ENCODE results near the gene WIPI1. TPM values are rescaled to one million over a fixed set of nuclear protein-coding genes. Genes with fewer than 3 reads are reported as not detected.

Gene WIPI1
- total RNA-seq, 3 donors from 2014 or later (not counting 1 experiment from before 2014, with no cell fraction given): 29.0 to 41.4 (median 32.0) TPM

DNA sequence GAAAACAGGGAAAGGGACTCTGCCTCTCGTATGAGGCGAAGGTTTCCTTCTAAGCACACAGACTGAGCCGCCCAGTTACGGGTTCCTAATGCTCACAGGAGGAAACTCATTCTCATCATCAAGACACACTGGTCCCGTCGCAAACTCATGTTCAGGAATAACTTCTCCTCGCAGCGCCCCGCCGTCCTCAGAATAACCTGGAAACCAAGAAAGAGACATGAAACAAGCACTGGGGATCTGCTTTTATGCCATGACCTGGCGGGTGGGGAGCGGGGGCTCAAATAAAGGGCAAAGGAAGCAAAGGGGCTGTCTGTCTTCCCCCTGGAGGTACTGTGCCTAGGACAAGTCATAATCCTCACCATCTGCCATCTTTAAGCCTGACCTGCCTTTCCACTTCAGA lies 31.3 kb downstream of the WIPI1 start:
- no peaks in the 10 kb centered on the region for H3K27me3 Mint-ChIP-seq (ENCODE audit: low read depth in 2 of 2)
- no peaks in the 10 kb centered on the region for H3K4me1 Mint-ChIP-seq
- TF ChIP-seq CTCF (IDR thresholded peaks at IDR 0.05): no peak
- Histone ChIP-seq H3K36me3 (ENCODE audit: control insufficient read depth, insufficient read depth, low read length) (peaks cover 65% of the 10 kb centered on the region), H3K27ac (ENCODE audit: low read length) (no peak overlapping the region), H3K27me3 (ENCODE audit: control insufficient read depth, insufficient read depth, low read length) (no peaks in the 10 kb centered on the region), H3K4me3 (ENCODE audit: low read length) (no peak overlapping the region), H3K9me3 (ENCODE audit: control insufficient read depth, insufficient read depth, low read length) (no peaks in the 10 kb centered on the region), H3K4me1 (ENCODE audit: control insufficient read depth, insufficient read depth, low read length) (no peaks in the 10 kb centered on the region)
- H3K4me3 Mint-ChIP-seq: no peak overlapping the region
- H3K9me3 Mint-ChIP-seq: no peaks in the 10 kb centered on the region
- intact Hi-C loops (cut with micrococcal nuclease): no loop called here
- peaks cover 10% of the 10 kb centered on the region for H3K36me3 Mint-ChIP-seq
- DNase-seq (no peak), ATAC-seq (no peak)
- 99% methylated on average over 12 of the region's 12 CpGs for WGBS (ENCODE audit: insufficient coverage)
- H3K27ac Mint-ChIP-seq: peak overlapping the region in 1 of 2 donors; percentile 27

DNA sequence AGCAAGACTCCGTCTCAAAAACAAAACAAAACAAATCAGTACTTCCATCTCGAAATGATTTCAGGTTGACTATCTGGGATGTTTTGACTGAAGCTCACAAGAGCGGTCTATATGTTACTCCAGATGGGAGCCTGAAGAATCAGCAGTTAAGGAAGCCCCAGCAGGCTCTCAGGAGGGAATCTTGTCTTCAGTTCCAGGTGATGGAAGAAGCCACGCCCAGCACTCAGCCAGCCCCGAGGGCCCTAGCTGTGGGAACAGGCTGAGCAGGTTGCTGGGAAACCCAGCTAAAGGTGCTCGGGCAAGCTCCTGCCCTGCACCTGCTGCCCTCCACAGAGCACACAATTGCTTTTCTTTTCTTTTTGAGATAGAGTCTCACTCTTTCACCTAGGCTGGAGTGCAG lies 32.4 kb downstream of the WIPI1 start:
- ATAC-seq (no peak), DNase-seq (no peak)
- H3K27ac Mint-ChIP-seq: no peak overlapping the region
- no peaks in the 10 kb centered on the region for H3K27me3 ChIP-seq (ENCODE audit: control insufficient read depth, insufficient read depth, low read length)
- no peak overlapping the region for H3K27ac ChIP-seq (ENCODE audit: low read length)
- H3K4me3 Mint-ChIP-seq: no peak overlapping the region
- H3K9me3 ChIP-seq (ENCODE audit: control insufficient read depth, insufficient read depth, low read length): no peaks in the 10 kb centered on the region
- H3K4me1 ChIP-seq (ENCODE audit: control insufficient read depth, insufficient read depth, low read length): no peaks in the 10 kb centered on the region
- no peaks in the 10 kb centered on the region for H3K4me1 Mint-ChIP-seq
- peaks cover 65% of the 10 kb centered on the region for H3K36me3 ChIP-seq (ENCODE audit: control insufficient read depth, insufficient read depth, low read length)
- no peaks in the 10 kb centered on the region for H3K27me3 Mint-ChIP-seq (ENCODE audit: low read depth in 2 of 2)
- no peak for TF ChIP-seq CTCF (IDR thresholded peaks at IDR 0.05)
- 94% methylated on average over 6 of the region's 6 CpGs for WGBS (ENCODE audit: insufficient coverage)
- no peaks in the 10 kb centered on the region for H3K9me3 Mint-ChIP-seq
- no peak overlapping the region for H3K4me3 ChIP-seq (ENCODE audit: low read length)
- intact Hi-C loops (cut with micrococcal nuclease): no loop called here
- peaks cover 10% of the 10 kb centered on the region for H3K36me3 Mint-ChIP-seq

DNA sequence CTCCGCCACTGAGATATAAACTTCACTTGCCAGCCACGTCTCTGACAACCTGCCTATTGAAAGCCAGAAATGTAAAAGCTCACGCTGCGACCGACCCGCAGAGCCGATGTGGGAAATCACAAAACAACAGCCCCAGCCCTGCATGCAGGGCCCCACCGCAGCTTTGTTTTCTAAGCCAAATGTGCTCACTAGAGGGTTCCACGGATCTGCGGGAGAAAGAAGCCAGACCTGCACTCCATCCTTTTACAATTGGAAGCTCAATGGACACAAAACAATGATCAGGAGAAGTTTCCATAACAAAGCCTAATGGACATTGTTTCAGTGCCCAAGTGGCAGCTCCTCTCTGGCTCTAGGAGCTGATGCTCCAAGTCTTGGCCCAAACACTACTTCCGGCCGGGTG lies 33.1 kb downstream of the WIPI1 start:
- H3K4me3 ChIP-seq (ENCODE audit: low read length): no peak overlapping the region
- no peaks in the 10 kb centered on the region for H3K4me1 ChIP-seq (ENCODE audit: control insufficient read depth, insufficient read depth, low read length)
- H3K36me3 Mint-ChIP-seq: peaks cover 8% of the 10 kb centered on the region
- H3K9me3 ChIP-seq (ENCODE audit: control insufficient read depth, insufficient read depth, low read length): no peaks in the 10 kb centered on the region
- 97% methylated on average over 12 of the region's 12 CpGs for WGBS (ENCODE audit: insufficient coverage)
- no peaks in the 10 kb centered on the region for H3K27me3 Mint-ChIP-seq (ENCODE audit: low read depth in 2 of 2)
- no peak overlapping the region for H3K27ac Mint-ChIP-seq
- H3K9me3 Mint-ChIP-seq: no peaks in the 10 kb centered on the region
- no peaks in the 10 kb centered on the region for H3K27me3 ChIP-seq (ENCODE audit: control insufficient read depth, insufficient read depth, low read length)
- no peak for TF ChIP-seq CTCF (IDR thresholded peaks at IDR 0.05)
- H3K4me1 Mint-ChIP-seq: no peaks in the 10 kb centered on the region
- no peak for DNase-seq
- H3K4me3 Mint-ChIP-seq: no peak overlapping the region
- no peak for ATAC-seq
- no peak overlapping the region for H3K27ac ChIP-seq (ENCODE audit: low read length)
- intact Hi-C loops (cut with micrococcal nuclease): no loop called here
- peaks cover 65% of the 10 kb centered on the region for H3K36me3 ChIP-seq (ENCODE audit: control insufficient read depth, insufficient read depth, low read length)

GRCh38 chr17:68423251-68423650 lies 34.0 kb downstream of the WIPI1 start:
- intact Hi-C loops (cut with micrococcal nuclease): no loop called here
- H3K4me1 Mint-ChIP-seq: no peaks in the 10 kb centered on the region
- H3K4me3 Mint-ChIP-seq: no peak overlapping the region
- no peak overlapping the region for H3K27ac ChIP-seq (ENCODE audit: low read length)
- H3K4me3 ChIP-seq (ENCODE audit: low read length): no peak overlapping the region
- H3K27me3 ChIP-seq (ENCODE audit: control insufficient read depth, insufficient read depth, low read length): no peaks in the 10 kb centered on the region
- no peaks in the 10 kb centered on the region for H3K27me3 Mint-ChIP-seq (ENCODE audit: low read depth in 2 of 2)
- H3K9me3 ChIP-seq (ENCODE audit: control insufficient read depth, insufficient read depth, low read length): no peaks in the 10 kb centered on the region
- no peak for TF ChIP-seq CTCF (IDR thresholded peaks at IDR 0.05)
- ATAC-seq: no peak
- no peaks in the 10 kb centered on the region for H3K4me1 ChIP-seq (ENCODE audit: control insufficient read depth, insufficient read depth, low read length)
- peaks cover 60% of the 10 kb centered on the region for H3K36me3 ChIP-seq (ENCODE audit: control insufficient read depth, insufficient read depth, low read length)
- WGBS (ENCODE audit: insufficient coverage): 95% methylated on average over 3 of the region's 3 CpGs
- peaks cover 8% of the 10 kb centered on the region for H3K36me3 Mint-ChIP-seq
- no peak for DNase-seq
- peak overlapping the region in 1 of 2 donors; percentile 38 for H3K27ac Mint-ChIP-seq
- H3K9me3 Mint-ChIP-seq: no peaks in the 10 kb centered on the region
